AG04449 (cell line): ENCODE measurements around the gene TRIM69.

Experiments
- CTCF ChIA-PET: fragments of 350-600 bp; formaldehyde crosslinking; extraction: SDS; loops from one replicate; lab custom pipeline; 2021; ENCODE audit warnings: antibody characterized with exemption; lab: Yijun Ruan, JAX
- POLR2A ChIA-PET: fragments of 400-600, 350-600 bp; formaldehyde crosslinking; extraction: SDS; loops from one replicate; lab custom pipeline; 2020; ENCODE audit warnings: antibody characterized with exemption, inconsistent platforms; lab: Yijun Ruan, JAX
- DNase-seq: peaks from one replicate; pipeline ENCODE4 v3.0.0-alpha.2; 2010; ENCODE audit warnings: low read depth, low spot score
- H3K4me3 ChIP-seq: 2 replicates; pipeline ENCODE4 v1.5.1; 2011; ENCODE audit warnings: low read depth, mild to moderate bottlenecking, control low read depth, low read length
- CTCF ChIP-seq: IDR thresholded peaks from one replicate; pipeline ENCODE4 v1.5.1; 2011; ENCODE audit warnings: mild to moderate bottlenecking, moderate library complexity, low read length, control low read depth, inconsistent platforms; ENCODE audit not compliant: insufficient read depth; ENCODE audit errors: missing control alignments

The TRIM69 gene

GRCh38 chr15:44711096-44711742 is 25.1 kb upstream of the TRIM69 start, which contains the start of the genes B2M and PATL2:
B2M (plus strand) TSS chr15:44711517; CDS start chr15:44711547, 30 bp downstream.
PATL2 (minus strand) TSS chr15:44711323; CDS start chr15:44676490, 34,833 bp downstream.
- no peak for TF ChIP-seq CTCF
- CTCF ChIA-PET = interaction anchor here (0.6 to 6.8 kb wide), 9 partner anchors 12 to 132 kb away, joined by 3 to 85 read pairs (median 4); partner anchors contain the start of genes SPG11 and TRIM69
- POLR2A ChIA-PET = interaction anchor here (1.0 to 4.4 kb wide), 10 partner anchors 10 to 52 kb away, joined by 3 to 73 read pairs (median 4); partner anchors contain the start of gene SPG11
- H3K4me3 ChIP-seq = peak within 1 kb of the TSS; percentile 99
- DNase-seq = peak; percentile 83

- ChIA-PET CTCF (interaction anchor here (1.6 to 6.8 kb wide), 5 partner anchors 13 to 49 kb away, joined by 3 to 85 read pairs (median 12); partner anchors contain the start of genes SPG11 and TRIM69), POLR2A (interaction anchor here (1.0 to 4.4 kb wide), 10 partner anchors 9 to 52 kb away, joined by 3 to 73 read pairs (median 4); partner anchors contain the start of gene SPG11)
- H3K4me3 ChIP-seq = peak overlapping the region; percentile 99
- TF ChIP-seq CTCF = no peak
- no peak for DNase-seq
Measured at GRCh38 chr15:44711743-44712345, 24.5 kb upstream of the TRIM69 start.

- DNase-seq = no peak
- no peak for TF ChIP-seq CTCF
- peak overlapping the region; percentile 99 for H3K4me3 ChIP-seq
- ChIA-PET POLR2A (interaction anchor here (1.4 to 4.4 kb wide), 6 partner anchors 9 to 49 kb away, joined by 3 to 73 read pairs (median 10); partner anchors contain the start of gene SPG11), CTCF (interaction anchor here (4.3 to 6.8 kb wide), 3 partner anchors 16 to 49 kb away, joined by 22 to 85 read pairs (median 52); partner anchors contain the start of genes SPG11 and TRIM69)
Measured at GRCh38 chr15:44712346-44713005, 23.9 kb upstream of the TRIM69 start.

GRCh38 chr15:44713006-44713966 is 23.0 kb upstream of the TRIM69 start:
- peak; percentile 17 for TF ChIP-seq CTCF
- H3K4me3 ChIP-seq = peak overlapping the region; percentile 99
- ChIA-PET POLR2A (interaction anchor here (2.3 to 4.4 kb wide), 4 partner anchors 8 to 50 kb away, joined by 7 to 73 read pairs (median 19); partner anchors contain the start of gene SPG11), CTCF (interaction anchor here (0.7 to 6.8 kb wide), 9 partner anchors 9 to 405 kb away, joined by 3 to 85 read pairs (median 5); partner anchors contain the start of genes SPG11 and TRIM69)
- DNase-seq = no peak

- ChIA-PET CTCF (interaction anchor here (1.4 to 6.8 kb wide), 4 partner anchors 13 to 136 kb away, joined by 5 to 85 read pairs (median 37); partner anchors contain the start of genes SPG11 and TRIM69), POLR2A (interaction anchor here (4.4 kb wide), 1 partner anchor 12 kb away, joined by 73 read pairs; no protein-coding TSS in a partner anchor)
- DNase-seq = no peak
- no peak for TF ChIP-seq CTCF
- no peak overlapping the region for H3K4me3 ChIP-seq
Measured at GRCh38 chr15:44715142-44715796, 21.1 kb upstream of the TRIM69 start.
